ENCODE data around the gene CHST11.

The CHST11 gene

DNA sequence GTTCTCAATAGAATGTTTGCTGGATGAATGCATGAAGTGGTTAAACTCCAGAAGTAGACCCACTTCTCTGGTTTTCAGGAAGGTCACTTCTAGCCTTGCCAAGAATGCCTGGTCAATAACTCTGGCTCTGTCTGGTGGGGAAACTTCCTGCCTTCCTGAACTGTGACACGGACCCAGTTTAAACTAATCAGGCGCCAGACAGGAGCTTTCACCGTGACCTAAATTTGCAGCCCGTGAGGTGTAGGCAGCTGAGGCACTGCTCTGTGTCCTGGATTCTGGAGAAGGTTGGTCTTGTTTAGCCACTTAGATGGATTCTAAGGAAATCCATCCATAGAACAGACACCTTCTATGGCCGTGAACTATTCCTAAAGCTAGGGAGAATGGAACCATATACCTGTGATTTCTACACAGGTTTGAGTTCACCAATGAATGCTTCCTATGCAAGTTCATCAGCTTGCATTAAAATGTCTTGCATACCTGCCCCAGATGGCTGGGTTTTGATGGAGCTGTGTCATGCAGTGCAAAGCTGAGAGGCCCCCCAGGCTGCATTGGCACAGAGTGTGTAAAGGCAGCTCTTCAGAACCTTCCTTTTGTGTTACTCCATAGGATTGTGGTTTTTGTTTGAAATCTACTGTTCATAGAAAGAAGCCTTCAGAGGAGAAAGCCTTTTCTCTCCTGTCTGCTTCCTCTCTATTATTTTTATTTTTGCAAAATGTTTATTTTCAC is 4.4 kb downstream of the CHST11 start:
- DNase-seq, result no peak

DNA sequence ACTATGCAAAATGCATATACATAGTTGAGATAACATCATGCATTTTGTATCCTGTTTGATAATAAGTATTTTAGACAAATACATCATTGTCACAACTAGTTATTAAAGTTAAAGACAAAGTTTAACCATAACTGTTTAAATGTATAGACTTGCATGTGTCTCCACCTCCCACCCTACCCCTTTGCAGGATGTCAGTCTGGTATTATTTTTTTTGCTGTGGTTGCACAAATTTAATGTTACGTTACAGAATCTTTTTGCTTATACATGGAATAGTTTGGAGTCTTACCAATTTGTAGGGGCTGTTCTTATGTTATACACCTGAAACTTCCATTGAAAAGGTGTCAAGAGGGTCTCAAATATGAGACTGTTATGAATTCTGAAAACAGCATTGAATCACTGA is 5.6 kb downstream of the CHST11 start:
- no peak for DNase-seq

DNA sequence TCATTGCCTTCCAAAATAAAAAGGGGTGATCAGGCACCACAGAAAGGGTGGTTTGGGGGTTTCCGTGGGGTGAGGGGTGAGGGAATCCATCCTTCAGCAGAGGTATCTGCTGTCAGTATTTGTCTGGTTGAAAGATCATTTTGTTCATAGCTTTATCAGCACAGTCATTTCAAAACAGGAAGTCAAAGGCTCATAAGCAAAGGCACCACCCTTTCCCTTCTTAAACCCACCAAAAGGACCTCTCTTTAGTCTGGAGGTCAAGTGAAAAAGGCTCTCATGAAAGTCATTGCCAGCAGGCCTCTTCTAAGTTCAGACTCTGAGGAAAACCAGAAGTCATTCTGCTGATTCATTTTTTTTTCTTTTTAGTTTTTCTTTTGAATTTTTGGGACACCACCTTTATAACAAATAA is 6.2 kb downstream of the CHST11 start:
- DNase-seq, result no peak

DNA sequence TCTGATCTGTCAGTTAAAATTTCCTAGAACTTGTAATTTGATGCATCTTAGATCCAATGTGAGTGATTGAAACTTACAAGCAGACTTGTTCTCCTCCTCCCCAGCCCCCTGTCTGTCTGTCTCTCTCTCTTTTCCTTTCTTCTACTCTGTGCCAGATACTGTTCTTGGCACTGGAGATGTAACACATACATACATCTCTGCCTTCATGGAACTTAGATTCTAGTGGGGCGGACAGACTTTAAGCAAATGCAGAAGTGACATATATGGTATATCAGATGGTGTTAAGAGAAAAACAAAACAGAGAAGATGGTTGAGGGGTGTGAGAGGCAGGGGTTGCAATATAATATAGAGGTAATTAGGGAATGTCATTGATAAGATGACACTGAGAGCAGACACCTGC is 6.6 kb downstream of the CHST11 start:
- no peak for DNase-seq

GRCh38 chr12:104464899-104465298 is 8.2 kb downstream of the CHST11 start:
- DNase-seq, result no peak

DNA sequence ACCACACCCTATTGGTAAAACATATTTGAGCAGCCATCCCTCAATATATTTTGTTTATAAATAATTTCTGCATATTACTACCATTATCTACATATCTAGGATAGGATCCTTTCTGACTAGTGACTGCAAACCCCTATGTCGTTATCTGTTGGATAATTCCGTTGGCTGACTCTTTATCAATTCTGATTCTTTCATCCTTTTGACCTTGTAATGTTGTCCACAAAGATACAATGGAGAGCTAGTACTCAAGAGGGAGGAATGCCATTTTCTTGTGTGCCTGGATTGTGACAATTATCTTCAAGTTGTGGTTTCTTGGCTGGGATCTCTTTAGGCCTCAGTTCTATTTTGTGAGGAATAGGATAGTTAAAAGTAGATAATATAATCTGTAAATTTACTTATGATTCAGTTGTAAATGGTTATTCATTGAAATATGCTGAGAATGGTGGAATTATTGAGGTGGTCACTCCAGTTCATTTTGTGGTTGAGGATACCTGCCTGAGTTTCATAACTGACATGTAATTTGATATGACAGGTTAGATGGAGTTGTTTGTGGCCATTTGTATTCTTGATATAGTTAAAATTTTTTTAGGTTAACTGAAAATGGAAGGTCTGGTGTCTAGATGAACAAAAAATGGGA is 10.1 kb downstream of the CHST11 start:
- no peak for DNase-seq

DNA sequence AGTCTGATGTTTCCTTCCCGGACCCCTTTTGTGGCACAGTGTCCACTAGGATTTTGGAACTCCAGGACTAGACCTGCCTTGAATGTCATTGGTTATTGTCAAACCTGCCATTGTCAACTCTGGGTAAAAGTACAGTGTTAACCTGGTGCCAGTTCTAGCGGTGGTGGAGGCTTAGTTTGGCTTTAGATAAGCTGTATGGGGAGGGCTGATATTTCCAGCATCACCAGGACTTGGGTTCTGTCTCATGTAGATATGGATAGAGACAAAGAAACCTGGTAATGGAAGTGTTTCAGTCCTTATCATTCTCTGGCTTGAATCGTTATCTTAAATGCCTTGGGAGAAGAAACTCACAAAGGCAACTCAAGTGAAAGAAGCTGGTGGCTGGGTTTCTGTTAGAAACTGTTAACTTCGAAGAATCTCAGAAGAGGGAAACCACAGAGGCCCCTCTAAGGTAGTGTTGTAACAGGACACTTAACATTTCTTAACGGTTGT is 10.6 kb downstream of the CHST11 start:
- DNase-seq, result no peak

DNA sequence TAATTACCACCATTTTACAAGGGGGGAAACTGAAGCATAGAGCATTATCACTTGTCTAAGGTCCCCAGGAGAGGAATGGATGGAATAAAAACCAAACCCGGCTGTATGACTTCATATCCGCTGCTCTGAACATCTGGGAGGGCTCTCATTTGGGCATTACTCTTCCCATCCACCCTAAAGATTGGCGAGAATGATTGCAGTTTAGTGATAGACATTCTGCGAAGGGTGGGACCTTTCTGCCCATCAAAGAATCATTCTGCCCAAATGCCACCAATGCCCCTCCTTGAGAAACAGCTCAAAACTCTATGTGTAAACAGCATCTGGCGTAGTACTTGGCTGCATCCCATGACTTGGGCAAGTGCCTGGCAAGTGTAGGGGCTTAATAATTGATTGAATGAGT is 11.6 kb downstream of the CHST11 start:
- no peak for DNase-seq

- DNase-seq, result no peak
Observed at GRCh38 chr12:104469066-104469465, 12.3 kb downstream of the CHST11 start.

DNA sequence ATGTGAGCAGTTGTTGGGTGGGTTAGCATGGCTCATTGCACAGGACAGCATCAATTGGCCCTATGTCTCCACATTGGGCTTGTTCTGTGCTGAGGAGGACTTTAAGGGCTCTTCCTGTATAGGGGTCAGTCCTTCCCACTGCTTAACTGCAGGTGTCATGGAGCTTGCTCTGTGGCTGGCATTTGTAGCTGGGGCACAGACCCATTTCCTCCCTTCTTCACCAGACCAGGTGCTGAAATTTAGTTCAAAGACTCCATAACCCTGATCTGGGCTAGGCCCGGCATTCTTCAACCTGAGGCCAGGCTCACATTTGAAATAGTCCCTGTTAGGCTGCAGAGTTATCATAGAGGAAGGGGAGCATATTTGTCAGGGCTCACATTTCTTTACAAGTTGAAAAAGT is 12.8 kb downstream of the CHST11 start:
- DNase-seq, result no peak

DNA sequence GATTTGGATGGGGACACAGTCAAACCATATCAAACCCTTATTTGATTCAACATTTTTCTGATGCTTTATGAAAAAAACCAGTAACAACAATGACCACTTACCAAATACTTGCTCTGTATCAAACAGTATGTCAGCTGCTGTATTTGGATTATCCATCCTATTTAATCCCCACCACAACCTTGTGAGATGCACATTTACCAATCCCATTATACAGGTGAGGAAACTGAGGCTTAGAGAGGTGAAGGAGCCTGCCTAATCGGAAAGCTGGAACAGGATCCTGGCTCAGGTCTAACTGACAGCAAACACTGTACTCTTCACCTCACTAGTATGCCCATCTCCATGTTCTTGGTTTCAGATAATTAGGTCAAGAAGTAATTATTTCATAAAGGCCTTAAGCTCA is 13.8 kb downstream of the CHST11 start:
- DNase-seq, result no peak

DNA sequence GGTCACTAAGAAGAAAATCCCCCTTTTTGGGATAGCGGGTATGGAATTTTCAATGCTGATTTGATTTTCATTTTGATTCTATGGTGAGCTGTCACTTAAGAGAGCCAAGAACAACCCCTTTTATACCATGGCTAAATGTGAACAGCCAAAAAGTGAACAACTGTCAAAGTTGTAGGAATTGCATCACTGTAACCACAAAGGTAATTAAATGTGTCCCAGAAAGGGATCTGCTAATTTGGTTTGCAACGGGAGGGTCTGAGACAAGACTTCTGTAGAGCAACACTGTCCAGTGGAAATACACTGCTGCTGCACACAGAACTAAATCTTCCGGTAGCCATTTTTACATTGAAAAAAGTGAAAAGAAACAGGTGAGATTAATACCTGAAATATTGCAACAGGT is 14.6 kb downstream of the CHST11 start:
- no peak for DNase-seq

DNA sequence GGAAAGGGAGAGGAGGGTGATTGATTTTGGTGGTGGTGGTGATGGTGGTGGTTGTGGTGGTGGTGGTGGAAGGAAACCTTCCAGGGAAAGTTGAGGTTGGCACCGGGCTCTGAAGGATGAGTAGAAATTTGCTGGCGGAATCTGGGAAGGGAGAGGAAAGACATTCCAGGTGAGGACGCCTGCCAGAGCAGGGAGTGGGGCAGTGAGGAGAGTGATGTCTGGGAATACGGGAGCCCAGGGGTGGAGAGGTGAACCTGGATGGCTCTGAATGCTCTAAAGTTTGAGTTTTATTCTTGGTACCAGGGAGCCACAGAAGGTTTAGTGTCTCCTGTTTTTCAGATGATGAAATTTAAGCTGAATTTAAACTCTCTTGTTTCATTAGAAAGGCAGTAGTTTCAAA is 16.0 kb downstream of the CHST11 start:
- no peak for DNase-seq

DNA sequence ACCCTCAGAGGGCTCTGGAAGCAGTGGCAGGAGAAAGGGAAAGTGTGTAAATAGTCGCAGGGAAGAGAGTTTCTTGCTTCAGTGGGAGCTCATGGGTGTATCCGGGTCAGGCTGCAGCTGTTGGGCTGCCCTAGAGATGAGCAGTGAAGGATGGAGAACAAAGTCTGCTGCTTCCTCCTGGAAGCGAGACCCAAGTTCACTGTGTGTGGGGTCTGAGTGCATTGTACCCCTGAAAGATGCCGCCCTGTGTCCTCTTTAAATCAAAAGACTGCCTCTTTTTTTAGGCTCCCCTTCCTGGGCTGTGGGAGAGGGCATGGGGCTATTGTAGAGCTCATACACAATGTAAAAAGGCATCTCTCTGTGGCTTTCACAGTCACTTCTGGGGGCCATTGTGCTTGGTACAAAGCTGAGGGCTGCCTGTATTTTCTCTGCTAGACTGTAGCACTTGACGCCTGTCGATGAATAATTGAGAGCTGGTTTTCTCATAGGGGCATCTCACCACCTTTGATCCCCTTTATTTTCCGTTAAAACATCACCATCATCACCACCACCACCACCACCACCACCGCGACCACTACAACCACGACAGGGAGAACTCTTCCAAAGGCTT is 16.7 kb downstream of the CHST11 start:
- no peak for DNase-seq

- DNase-seq, result no peak
Observed at GRCh38 chr12:104475271-104475670, 18.5 kb downstream of the CHST11 start.

GRCh38 chr12:104477510-104478390 is 21.0 kb downstream of the CHST11 start:
- DNase-seq, result no peak

- DNase-seq, result no peak
Observed at GRCh38 chr12:104478396-104479122, 21.8 kb downstream of the CHST11 start.

DNA sequence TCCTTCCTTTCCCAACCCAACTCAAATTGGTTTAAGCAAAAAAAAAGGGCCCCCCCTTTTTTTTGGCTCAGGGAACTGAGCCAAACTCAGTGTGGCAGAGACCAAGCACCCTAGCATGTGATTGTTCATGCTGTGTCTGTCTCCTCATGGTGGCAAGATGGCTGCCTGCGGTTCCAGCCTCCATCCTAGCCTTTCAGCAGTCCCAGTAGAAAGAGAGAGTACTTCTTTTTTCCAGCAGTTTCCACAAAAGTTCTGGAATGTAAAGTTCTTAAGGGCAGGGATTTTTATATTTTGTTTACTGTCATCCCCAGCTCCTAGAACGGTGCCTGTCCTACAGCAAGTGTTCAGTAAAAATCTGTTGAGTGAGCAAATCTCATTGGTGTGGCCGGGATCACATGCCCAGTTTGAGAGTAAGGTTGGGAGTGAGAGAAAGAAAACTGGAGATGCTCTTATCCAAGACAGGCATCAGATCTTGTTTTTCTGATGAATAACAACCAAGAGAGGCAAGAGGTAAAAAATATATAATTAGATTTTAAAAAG is 22.4 kb downstream of the CHST11 start:
- DNase-seq, result no peak

DNA sequence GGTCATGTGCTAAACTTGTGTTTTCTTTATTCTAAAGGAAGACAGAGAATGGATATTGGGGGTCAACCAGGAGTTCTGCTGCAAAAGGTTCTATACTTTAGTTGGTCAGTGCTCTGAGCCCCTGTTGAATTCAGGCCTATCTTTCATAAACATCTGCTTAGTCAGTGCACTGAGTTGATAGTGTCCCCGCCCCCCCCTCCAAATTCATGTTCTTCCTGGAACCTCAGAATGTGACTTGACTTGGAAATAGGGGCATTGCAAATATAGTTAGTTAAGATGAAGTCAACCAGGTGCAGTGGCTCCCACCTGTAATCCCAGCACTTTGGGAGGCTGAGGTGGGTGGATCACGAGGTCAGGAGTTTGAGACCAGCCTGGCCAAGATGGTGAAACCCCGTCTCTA is 23.3 kb downstream of the CHST11 start:
- DNase-seq, result no peak

DNA sequence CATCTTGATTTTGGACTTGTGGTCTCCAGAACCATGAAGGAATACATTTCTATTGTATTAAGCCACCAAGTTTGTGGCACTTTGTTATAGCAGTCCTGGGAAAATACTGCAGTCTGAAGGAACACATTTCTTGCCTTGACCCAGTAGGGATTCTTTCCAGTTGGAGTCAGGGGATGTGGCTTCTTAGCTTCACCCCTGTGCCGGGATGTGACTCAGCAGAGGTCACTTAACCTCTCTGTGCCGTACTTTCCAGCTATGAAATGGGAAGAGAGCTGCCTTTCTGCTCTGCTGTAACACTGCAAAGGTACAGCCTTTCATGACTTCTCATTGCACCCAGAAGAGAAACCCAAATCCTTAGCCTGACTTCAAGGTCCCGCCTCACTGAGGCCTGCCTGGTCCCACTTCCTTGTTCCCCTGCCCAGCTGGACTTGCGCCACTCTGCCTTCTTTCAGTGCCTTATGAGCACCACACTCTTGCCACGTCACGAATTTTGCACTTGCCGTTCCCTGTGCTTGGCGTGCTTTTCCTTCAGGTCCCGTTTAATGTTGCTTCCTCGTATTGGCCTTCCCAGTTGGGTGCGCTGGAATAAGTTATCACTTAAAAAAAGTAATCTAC is 24.2 kb downstream of the CHST11 start:
- no peak for DNase-seq

- DNase-seq, result no peak
Observed at GRCh38 chr12:104482113-104482512, 25.4 kb downstream of the CHST11 start.

- DNase-seq, result no peak
Observed at GRCh38 chr12:104482748-104483147, 26.0 kb downstream of the CHST11 start.
